Measurements from ENCODE around the gene HSD17B7. TPM values are rescaled to one million over a fixed set of nuclear protein-coding genes. Genes with fewer than 3 reads are reported as not detected.

Gene HSD17B7
- total RNA-seq, 1 donor from 2014 or later, result 18.9 TPM

DNA sequence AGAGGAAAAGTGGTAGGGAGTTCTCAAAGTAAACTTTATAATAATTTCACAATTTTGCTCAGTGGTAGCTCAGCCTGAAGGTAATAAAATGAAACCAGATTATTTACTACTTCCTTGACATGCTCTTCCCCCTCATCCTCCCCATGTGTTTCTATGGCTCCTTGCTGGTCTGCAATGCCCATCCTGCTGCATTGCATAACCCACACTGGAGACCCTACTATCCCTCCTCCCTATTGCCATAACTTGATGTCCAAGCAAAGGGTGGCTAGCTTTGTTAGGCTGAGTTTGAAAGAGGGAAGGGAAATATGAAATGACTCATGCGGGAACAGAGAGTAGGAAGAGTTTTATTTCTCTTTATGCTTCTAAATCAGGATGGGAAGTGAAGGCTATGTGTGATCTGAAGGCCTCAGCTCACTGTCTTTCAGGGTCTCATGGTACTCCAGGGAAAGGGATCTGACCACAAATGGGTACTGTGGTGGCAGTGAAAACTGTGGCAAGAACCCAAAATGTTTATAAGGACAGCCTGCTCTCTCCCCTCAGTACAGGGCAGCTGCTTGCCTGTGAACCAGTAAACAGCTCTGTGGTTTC, 36.4 kb upstream of the HSD17B7 start:
- H3K27me3 ChIP-seq, result no peaks in the 10 kb centered on the region
- H3K4me3 ChIP-seq, result no peak overlapping the region
- DNase-seq (ENCODE audit: extremely low spot score in 2 of 2), result no peak
- H3K27ac ChIP-seq, result no peak overlapping the region
- TF ChIP-seq POLR2AphosphoS5 (IDR thresholded peaks at IDR 0.05; ENCODE audit: insufficient read depth in 1 of 2, low read depth in 1 of 2) (peak in 1 of 2 donors; percentile 53), POLR2A (IDR thresholded peaks at IDR 0.05) (no peak)
- TF ChIP-seq, protein P1, sequence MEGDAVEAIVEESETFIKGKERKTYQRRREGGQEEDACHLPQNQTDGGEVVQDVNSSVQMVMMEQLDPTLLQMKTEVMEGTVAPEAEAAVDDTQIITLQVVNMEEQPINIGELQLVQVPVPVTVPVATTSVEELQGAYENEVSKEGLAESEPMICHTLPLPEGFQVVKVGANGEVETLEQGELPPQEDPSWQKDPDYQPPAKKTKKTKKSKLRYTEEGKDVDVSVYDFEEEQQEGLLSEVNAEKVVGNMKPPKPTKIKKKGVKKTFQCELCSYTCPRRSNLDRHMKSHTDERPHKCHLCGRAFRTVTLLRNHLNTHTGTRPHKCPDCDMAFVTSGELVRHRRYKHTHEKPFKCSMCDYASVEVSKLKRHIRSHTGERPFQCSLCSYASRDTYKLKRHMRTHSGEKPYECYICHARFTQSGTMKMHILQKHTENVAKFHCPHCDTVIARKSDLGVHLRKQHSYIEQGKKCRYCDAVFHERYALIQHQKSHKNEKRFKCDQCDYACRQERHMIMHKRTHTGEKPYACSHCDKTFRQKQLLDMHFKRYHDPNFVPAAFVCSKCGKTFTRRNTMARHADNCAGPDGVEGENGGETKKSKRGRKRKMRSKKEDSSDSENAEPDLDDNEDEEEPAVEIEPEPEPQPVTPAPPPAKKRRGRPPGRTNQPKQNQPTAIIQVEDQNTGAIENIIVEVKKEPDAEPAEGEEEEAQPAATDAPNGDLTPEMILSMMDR (IDR thresholded peaks at IDR 0.05), result no peak
- peaks cover 0 to 8% of the 10 kb centered on the region in 2 donors for H3K36me3 ChIP-seq
- intact Hi-C loops (cut with DNase I), result no loop called here
- no peaks in the 10 kb centered on the region for H3K9me3 ChIP-seq
- H3K4me1 ChIP-seq, result no peaks in the 10 kb centered on the region

DNA sequence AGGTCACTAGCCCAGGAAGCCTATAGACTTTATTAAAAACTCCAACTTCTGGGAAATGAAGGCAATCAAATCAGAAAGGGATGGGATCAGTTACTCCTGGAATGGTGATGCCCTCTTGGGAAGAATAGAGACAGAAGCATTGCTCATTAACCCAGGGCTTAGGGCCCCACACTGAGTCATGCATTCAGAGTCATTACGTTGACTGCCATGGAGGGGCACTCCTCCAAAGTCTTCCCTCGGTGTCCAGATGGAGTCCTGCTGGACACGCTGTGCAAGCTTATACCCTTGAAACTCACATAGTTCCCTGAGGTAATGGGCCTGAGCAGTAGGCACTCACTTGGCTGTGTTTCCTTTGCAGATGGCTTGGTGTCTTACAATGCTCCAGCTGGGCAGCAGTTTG, 35.2 kb upstream of the HSD17B7 start:
- TF ChIP-seq, protein P1 (IDR thresholded peaks at IDR 0.05), result no peak
- TF ChIP-seq POLR2AphosphoS5 (IDR thresholded peaks at IDR 0.05; ENCODE audit: insufficient read depth in 1 of 2, low read depth in 1 of 2) (no peak), POLR2A (IDR thresholded peaks at IDR 0.05) (no peak)
- Histone ChIP-seq H3K4me3 (no peak overlapping the region), H3K4me1 (no peaks in the 10 kb centered on the region), H3K27me3 (no peaks in the 10 kb centered on the region), H3K9me3 (no peaks in the 10 kb centered on the region), H3K27ac (no peak overlapping the region), H3K36me3 (peaks cover 0 to 14% of the 10 kb centered on the region in 2 donors)
- DNase-seq (ENCODE audit: extremely low spot score in 2 of 2), result no peak
- intact Hi-C loops (cut with DNase I), result no loop called here

DNA sequence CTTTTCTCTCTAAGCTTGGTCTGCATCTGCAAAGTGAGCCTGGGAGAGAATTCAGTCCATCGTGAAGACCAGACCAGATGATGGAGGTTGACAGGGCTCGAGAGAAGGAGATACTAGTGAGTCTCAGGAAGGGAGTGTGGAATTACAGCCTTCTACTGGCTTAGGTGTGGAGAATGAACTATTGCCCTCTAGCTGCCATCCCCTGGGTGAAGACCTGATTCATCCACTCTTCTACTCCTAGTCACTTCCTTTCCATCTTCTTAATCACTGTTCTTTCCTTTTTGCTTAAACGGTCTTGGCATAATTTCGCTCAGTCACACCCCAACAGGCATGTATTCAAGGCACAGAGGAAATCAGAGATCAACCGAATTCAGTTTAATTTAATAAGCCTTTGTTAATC, 34.0 kb upstream of the HSD17B7 start:
- intact Hi-C loops (cut with DNase I), result no loop called here
- no peak overlapping the region for H3K4me3 ChIP-seq
- no peak for DNase-seq (ENCODE audit: extremely low spot score in 2 of 2)
- H3K9me3 ChIP-seq, result no peaks in the 10 kb centered on the region
- H3K27ac ChIP-seq, result no peak overlapping the region
- H3K4me1 ChIP-seq, result no peaks in the 10 kb centered on the region
- no peaks in the 10 kb centered on the region for H3K27me3 ChIP-seq
- H3K36me3 ChIP-seq, result peaks cover 0 to 14% of the 10 kb centered on the region in 2 donors
- no peak for TF ChIP-seq POLR2AphosphoS5 (IDR thresholded peaks at IDR 0.05; ENCODE audit: insufficient read depth in 1 of 2, low read depth in 1 of 2)
- no peak for TF ChIP-seq POLR2A (IDR thresholded peaks at IDR 0.05)
- TF ChIP-seq, protein P1 (IDR thresholded peaks at IDR 0.05), result no peak

DNA sequence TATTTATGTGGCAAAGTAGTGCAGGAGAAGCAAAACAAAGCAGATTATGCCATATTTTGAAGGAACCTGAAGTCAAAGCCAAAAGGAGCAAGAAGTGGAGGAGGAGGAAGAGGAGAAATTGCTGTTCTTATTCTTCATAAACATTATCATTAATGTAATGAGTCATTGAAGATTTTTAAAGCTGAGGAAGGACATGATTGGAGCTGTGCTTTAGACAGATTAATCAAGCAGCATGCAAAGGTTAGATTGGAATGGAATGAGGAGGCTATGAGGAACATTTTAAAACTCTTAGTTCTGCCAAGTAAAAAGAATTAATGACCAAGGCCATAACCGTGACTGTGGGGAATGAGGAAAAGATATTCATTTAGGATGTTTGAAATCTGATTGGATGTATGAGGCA, 33.0 kb upstream of the HSD17B7 start:
- peaks cover 0 to 14% of the 10 kb centered on the region in 2 donors for H3K36me3 ChIP-seq
- DNase-seq (ENCODE audit: extremely low spot score in 2 of 2), result no peak
- no peak for TF ChIP-seq POLR2A (IDR thresholded peaks at IDR 0.05)
- no peak for TF ChIP-seq POLR2AphosphoS5 (IDR thresholded peaks at IDR 0.05; ENCODE audit: insufficient read depth in 1 of 2, low read depth in 1 of 2)
- TF ChIP-seq, protein P1 (IDR thresholded peaks at IDR 0.05), result no peak
- intact Hi-C loops (cut with DNase I), result no loop called here
- H3K4me3 ChIP-seq, result no peak overlapping the region
- H3K4me1 ChIP-seq, result no peaks in the 10 kb centered on the region
- H3K27me3 ChIP-seq, result no peaks in the 10 kb centered on the region
- H3K27ac ChIP-seq, result no peak overlapping the region
- H3K9me3 ChIP-seq, result no peaks in the 10 kb centered on the region

DNA sequence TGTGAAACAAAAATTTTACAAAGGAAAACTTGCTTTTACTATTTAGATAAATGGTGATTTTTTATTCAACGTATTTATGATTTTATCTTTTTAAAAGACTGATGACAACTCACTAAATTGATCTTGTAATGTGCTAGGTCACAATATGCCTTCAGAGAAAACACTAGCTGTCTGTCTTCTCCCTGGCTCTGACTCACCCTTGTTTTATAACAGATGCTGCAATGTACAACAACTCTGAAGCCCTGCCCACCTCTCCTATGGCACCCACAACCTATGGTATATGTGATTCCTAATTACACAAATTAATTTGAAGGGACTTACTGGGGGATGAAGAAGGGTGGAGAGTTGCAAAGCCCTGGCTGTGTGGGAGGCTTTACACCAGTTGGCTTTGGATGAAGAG, 24.7 kb upstream of the HSD17B7 start:
- Histone ChIP-seq H3K36me3 (no peaks in the 10 kb centered on the region), H3K27me3 (no peaks in the 10 kb centered on the region), H3K27ac (no peak overlapping the region), H3K9me3 (no peaks in the 10 kb centered on the region), H3K4me3 (no peak overlapping the region), H3K4me1 (no peaks in the 10 kb centered on the region)
- TF ChIP-seq POLR2A (IDR thresholded peaks at IDR 0.05) (no peak), POLR2AphosphoS5 (IDR thresholded peaks at IDR 0.05; ENCODE audit: insufficient read depth in 1 of 2, low read depth in 1 of 2) (no peak)
- TF ChIP-seq, protein P1 (IDR thresholded peaks at IDR 0.05), result no peak
- no peak for DNase-seq (ENCODE audit: extremely low spot score in 2 of 2)
- intact Hi-C loops (cut with DNase I), result no loop called here

All from vagina (tissue), 2 donors.